Stimulated activated naive CD8-positive, alpha-beta T cell treated with anti-CD3 and anti-CD28 coated beads, Interleukin-15, Interleukin-2, amounts not matched to agents 100 U/mL and 50 U/mL, for 24 hours (primary cell): ENCODE measurements around the gene NOXRED1.

Experiments used
- ATAC-seq: fragments of 150-1000 bp; cut with Tn5 transposase; one replicate; pipeline ENCODE4 v1.10.0; 2021
- DNase-seq: peaks from one replicate; pipeline ENCODE4 v3.0.0; 2021

The NOXRED1 gene

DNA sequence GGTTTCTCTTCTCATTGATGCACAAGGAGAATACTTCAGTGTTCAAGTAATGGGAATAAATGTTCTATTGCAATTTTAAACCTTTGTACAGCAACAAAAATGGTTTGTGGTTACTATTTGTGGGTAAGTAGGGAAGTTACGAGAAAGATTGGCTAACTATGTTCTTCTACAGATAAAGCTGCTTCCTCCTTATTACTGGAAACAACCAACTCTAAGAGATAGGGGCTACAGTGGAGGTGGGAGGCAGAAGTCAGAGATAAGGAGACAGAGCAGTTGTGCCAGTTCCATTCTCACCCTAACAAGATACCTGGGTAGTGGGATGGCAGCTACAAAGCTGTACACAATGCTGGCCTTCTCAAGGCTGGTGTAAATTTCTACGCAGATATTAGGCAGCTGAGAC, 16.2 kb downstream of the NOXRED1 start:
- ATAC-seq (peak; percentile 23), DNase-seq (no peak)

DNA sequence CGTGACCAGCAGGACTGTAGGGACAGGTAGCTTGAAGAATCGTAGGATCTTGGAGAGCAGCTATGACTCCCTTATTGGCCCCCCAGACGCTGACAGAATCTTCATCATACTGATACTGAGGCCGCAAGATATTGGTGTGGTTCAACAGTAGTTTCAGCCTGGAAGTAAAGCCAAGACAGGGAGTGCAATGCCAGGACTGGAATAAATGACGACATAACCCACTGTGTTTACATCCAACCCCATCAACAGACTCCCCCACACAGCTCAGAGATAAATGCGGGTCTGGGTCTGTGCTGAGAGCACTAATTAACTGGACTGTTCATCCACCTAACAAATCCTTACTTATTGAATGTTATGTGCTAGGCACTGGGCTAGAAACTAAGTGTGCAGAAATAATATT, 16.6 kb downstream of the NOXRED1 start:
- no peak for DNase-seq
- ATAC-seq = peak; percentile 36

DNA sequence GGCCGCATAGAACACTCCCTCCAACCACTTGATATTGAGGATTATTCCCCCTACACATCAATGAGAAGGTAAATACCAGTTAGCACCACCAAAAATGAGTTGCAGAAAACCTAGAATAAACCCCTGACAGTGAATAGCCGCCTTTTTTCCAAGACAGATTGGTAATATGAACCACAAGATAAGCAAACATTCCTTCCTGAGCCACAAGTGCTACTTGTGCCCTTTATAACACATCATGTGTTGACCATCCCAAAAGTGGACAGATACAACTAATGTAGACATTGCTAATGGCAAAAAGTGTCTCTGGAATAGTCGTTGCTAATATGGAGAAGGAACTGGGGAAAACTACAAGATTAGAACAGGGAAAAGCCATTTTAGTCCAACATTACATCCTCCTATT, 17.2 kb downstream of the NOXRED1 start:
- DNase-seq (no peak), ATAC-seq (no peak)

DNA sequence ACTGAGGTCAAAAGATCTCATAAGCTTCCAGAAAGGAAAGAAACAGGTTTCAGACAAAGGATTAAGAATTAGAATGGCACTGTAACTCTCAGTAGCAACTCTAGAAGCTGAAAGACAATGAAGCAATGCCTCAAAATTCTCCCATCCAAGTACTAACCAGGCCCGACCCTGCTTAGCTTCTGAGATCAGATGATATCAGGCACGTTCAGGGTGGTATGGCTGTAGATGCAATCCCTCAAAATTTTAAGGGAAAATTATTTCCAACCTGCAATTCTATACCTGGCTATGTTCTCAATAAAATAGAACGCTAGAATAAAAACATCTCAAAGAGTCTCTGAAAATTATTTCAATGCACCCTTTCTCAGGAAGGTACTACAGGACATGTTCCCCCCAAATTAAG, 19.6 kb downstream of the NOXRED1 start:
- DNase-seq = no peak
- ATAC-seq = no peak

DNA sequence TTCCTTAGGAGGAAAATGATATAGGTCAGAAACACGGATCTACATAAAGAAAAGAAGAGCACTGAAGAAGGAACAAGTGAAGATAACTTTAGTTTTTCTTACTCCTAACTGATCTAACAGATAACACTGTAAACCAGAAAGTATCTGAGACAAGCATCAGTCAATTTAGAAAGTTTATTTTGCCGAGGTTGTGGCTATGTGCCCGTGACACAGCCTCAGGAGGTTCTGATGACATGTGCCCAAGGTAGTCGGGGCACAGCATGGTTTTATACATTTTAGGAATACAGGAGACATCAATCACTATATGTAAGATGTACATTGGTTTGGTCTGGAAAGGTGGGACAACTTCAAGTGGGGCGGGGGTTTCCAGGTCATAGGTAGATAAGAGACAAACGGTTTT, 23.1 kb downstream of the NOXRED1 start:
- ATAC-seq (no peak), DNase-seq (no peak)

DNA sequence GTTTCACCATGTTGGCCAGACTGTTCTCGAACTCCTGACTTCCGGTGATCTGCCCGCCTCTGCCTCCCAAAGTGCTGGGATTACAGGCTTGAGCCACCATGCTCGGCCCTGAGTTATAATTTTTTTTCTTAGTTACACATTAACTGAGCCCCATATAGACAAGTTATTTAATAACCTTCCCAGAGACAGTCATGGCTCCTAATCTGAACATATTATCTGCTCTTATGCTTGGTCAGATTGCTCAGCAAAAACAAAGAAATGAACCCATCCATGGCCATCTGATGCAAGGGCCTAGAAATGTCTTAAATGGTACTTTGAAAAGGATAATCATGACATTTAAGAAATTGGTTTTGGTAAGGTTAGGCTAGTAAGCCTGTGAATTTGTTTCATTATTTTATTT, 33.1 kb downstream of the NOXRED1 start:
- ATAC-seq (no peak), DNase-seq (no peak)

DNA sequence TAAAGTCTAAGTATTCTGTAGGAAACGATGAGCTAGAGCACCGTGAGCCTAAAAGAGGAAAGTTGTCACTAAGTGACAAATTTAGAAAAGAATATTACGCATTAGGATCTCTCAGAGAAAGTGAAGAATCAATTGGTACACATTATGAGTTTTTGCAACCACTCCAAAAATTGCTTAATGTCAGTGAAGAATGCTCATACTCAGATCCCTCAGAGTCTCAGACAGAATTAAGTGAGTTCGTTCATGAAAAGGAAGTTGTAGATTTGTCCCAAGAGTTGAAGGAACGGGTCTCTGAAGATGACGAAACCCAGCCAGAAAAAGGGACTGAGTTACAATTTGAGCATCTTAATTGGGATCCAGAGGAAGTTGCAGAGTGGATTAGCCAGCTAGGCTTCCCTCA, 44.6 kb downstream of the NOXRED1 start:
- no peak for DNase-seq
- no peak for ATAC-seq

DNA sequence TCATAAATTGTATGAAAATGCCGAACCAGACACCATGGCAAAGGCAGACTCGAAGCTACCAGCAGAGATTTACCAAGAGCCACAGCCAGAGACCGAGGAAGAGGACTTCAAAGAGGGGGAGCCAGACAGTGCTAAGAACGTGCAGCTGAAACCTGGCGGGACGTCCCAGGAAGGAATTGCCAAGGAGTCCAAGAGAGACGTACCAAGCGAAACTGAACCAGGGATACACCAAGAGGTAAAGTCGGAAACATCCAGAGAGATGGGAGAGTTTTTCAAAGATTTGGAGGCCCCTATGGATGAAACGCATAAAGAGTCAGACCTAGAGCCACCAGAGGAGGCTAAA, 45.9 kb downstream of the NOXRED1 start:
- DNase-seq (no peak), ATAC-seq (no peak)

DNA sequence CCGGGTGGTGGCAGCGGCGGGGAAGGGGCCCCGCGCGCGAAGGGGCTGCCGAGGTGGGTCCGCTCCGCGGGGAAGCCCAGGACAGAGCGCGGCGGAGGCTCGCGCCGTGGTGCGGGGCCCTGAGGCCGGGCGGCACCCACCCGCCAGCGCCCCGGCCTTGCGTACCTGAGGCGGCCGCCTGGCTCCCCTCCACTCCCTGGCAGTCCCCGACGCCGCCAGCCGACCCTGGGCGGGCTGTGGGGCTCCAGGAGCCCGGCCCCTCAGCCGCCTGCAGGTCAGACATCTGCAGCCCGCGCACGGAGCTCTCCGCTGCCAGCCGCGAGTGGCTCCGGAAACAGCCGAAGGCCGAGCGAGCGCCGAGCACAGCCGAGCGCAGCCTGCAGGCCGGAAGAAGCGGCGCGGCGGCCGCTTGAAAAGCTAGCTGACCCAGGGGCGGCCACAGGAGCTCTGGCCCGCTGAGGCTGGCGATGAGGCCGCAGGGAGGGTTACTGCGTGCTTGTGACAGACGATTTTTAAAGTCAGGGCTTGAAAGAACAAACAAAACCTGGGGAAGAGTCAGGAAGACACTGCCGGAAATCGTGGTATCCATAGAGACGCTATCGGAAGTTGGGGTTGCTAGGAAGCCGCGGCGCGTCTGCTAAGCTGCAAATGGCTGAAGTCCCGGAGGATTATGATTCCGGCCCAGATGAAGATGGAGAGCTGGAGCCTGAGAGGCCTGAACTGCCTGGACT, 46.4 kb downstream of the NOXRED1 start, which contains the start of the genes SAMD15 and TMED8:
Gene SAMD15, plus strand, starts transcription at position 609 of the 731 bp plus-strand sequence. Its CDS starts 40 bp downstream, at position 649.
Gene TMED8, minus strand, starts transcription at position 324 of the 731 bp plus-strand sequence. Its CDS starts 41 bp downstream, at position 283.
- ATAC-seq = peak; percentile 96
- peak; percentile 86 for DNase-seq

DNA sequence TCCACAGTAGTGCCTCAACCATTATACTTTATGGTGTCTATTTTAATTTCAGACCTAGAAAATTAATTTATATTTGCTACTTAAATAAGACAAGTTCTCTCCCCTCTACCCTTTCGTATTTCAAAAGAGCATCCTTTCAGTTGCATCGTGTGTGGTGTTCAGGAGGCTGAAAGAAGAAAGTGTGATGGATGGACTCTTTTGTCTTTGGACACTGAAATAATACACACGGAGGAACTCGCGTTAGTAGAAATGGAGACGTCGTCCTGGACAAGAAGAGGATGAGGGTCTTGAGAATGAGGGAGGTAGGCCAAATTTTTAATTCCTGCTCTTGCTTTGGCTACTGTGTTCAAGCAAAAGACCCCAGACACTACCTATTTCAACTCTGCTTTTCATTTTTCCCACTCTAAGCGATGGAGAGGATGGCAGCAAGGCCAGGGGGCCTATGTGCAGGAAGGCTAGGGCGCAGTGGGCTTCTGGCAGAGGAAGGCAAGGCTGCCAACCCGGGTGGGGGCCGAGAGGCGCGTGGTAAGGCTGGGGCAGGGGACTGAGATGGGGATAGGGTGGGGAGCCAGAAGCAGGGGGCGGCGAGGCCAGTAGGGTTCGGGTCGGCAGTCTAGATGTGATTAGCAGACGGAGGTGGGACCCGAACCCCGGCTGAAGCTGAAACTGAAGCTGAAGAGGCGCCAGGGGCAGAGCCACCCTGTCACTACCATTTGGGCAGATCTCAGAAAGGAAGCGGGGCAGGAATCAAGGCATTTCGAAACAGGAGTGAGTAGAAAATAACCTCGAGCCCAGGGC, 47.2 kb downstream of the NOXRED1 start:
- peak; percentile 33 for ATAC-seq
- DNase-seq = peak; percentile 47

DNA sequence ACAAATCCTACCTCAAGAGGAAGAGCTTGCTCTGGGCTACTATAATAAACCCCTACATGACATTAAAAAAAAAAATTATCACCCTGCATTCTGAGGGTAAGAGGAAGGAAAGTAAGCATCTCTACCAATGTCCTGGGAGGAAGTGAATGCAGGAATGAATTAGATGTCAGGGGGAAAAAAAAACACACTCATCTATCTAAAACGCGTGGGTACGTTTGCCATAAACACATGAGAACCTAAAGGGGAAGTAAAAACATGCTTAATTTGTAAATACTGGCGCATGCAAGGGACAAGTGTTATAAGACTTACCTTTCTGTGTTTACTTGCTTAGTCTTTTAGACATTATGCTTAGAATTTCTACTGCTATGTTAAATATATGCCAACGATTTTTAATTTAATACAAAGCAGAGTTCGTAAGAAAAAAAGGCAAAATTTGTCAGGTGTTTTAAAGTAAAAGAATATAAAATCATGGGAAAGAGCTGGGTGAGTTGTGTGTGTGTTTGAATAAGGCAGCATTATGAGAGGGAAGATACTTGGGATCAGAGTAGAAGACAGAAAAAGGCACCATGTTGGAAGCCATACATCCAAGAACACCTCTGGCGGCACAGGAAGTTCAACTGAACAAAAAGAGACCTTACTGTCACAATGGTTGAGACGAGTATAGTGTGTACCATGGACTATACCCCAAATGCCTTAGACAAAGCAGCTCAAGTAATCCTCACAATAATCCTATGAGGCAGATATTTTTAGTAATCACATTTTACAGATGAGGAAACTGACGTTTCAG, 48.0 kb downstream of the NOXRED1 start:
- no peak for ATAC-seq
- DNase-seq = no peak

DNA sequence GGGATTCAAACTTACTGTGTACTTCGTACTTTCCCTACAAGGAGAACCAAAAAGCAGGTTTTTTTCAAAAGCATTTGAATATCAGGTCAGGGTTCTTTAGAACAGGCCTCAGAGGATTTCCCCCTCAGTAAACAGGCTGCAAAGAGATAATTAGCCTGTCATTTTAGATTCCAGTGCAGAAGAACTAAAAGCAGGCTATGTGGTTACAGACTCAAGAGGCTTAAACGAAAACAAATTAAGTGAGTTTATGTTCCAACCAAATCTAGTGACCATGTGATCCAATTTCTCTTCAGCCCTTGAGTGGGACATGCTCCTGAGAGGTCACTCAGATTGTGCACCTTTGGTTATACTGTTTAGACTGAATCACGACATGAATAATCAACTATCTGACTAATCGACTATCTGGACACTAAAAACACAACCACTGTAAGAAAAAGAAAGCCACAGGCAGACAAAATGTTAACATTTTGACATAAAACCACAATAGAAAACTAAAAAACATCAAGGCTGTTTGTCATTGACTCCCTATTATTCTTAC, 51.0 kb downstream of the NOXRED1 start:
- DNase-seq (no peak), ATAC-seq (peak; percentile 6)

DNA sequence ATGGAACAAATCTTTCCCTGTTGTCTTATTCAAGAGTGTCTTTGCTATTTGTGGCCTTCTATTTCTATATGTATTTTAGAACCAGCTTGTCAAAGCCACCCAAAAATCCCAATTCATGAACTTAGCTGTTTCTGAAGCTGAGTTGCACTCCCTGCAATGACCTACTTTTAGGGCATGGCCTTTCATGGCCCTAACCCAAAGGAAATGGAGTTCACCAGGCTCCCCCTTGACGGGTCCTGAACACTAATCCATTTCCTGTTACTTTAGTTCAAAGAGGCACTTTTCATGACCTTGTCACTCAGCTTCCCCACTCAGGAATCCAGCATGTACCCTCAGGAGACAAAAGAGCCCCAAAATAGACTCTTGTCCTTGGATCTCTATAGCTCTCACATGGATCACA, 54.0 kb downstream of the NOXRED1 start:
- ATAC-seq (no peak), DNase-seq (no peak)

DNA sequence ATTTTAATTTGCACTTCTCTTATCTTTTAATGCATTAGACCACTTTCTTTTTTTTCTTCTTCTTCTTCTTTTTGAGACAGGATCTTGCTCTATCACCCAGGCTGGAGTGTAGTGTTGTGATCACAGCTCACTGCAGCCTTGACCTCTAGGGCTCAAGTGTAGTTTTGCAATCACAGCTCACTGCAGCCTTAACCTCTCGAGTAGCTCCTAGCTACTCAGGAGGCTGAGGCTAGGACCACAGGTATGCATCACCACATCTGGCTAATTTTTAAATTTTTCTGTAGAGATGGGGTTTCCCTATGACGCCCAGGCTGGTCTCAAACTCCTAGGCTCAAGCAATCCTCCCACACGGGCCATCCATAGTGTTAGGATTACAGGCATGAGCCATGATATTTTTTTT, 59.2 kb downstream of the NOXRED1 start:
- DNase-seq (no peak), ATAC-seq (no peak)

DNA sequence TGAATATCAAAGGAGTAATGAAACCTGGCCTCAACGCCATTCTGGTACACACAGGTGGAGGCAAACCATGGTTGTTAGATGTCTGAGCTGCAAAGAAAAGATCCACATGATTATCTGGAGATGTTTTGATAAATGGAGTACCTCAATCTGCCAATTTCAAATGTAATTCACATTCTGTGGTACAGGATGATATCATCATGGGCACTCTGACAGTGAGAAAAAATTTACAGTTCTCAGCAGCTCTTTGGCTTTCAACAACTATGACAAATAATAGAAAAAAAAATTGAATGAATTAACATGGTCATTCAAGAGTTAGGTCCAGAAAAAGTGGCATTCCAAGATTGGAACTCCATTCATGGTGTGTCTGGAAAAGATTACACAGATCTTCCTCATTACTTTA, 63.7 kb downstream of the NOXRED1 start:
- ATAC-seq = no peak
- no peak for DNase-seq

DNA sequence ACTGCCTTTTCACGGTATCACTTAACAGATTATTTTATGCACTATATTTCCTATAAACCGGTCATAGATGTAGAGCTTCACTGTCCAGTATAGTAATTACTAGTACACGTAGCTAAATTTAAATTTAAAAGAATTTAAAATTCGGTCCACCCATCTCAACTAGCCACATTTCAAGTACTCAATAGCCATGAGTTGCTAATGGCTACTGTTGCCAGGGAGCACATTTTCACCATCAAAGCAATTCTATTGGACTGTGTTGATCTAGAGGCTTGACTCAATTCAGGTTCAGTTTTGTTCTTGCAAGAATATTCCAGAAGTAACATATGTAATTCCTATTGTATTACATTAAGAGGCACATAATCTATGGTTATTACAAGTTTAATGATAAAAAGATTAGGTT, 66.4 kb downstream of the NOXRED1 start:
- DNase-seq = no peak
- no peak for ATAC-seq

DNA sequence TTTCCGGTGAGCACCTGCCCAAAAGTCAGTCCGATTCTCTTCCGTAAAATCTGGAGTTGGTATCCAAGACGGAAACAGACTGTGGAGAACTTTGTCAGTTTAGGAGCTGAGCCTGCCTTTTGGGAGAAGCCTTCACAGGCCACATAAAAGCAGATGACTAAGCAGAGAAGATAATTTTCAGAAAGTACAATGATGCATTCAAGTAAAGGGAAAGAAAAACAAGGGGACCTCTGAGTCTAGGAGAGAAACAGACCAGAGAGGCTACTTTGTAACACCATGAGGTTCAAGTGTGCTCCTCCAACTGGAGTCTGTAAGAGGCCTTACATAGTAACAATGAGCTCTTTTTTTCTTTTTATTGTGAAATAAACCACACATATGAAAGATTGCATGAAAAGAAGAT, 67.5 kb downstream of the NOXRED1 start:
- DNase-seq (no peak), ATAC-seq (no peak)

DNA sequence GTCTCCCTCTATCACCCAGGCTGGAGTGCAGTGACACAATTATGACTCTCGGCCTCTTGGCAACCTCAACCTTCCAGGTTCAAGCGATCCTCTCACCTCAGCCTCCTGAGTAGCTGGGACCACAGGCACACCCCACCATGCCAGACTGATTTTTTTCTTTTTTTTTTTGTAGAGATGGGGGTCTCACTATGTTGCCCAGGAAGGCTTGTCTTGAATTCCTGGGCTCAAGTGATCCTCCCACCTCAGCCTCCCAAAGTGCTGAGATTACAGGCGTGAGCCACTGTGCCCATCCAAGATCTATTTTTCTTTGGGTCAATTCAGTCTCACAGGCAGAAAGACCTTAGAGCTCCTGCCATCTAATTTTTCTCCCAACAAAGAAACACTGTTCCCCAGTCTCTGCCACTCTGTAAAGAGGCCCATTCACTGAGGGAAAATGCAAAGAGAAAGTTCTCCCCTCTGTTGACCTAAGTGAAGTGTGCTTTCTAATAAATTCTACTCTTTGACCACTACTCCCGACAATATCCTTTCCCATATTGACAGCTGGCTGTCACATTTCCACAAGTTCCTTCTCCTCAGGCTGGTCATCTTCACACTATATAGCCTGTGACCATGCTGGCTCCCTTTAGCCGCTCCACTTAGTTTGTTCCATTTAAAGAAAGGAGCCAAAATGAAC, 69.7 kb downstream of the NOXRED1 start:
- DNase-seq = no peak

DNA sequence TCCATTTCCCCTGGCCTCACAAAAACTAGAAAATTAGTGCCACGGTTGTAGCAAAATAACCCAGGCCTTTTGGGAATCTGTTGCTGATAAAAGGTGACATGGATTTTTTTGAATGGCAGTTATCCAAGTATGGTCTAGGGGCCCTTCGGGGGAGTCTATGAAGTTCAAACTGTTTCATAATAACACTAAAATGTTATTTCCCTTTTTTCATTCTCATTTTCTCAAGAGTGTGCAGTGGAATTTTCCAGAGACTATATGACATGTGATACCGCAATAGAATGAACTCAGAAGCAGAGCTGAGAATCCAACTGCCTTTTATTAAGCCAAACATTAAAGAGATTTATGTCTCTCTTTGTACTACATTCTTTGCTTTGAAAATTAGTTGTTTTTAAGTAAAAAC, 75.6 kb downstream of the NOXRED1 start:
- no peak for DNase-seq

More for the DNA sequence above, 69.7 kb downstream of the NOXRED1 start:
- ATAC-seq = no peak

DNA sequence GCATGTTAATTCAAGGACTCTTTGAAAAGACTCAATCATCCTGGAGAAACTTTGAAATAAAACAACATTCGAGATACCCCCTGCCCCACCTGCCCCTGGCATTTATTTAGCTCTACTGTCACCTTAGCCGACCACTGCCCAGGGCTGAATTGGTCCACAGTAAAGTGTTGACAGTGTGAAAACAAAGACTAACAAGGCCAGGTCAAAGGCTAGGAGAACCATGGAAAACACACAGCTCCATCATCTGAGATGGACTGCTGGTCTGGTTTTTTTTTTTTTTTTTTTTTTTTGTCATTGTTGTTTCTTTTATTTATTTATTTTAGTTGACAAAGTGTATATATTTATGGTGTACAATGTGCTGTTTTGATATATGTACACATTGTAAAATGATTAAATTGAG, 76.8 kb downstream of the NOXRED1 start:
- no peak for DNase-seq
- no peak for ATAC-seq

More for the DNA sequence above, 75.6 kb downstream of the NOXRED1 start:
- ATAC-seq = no peak

DNA sequence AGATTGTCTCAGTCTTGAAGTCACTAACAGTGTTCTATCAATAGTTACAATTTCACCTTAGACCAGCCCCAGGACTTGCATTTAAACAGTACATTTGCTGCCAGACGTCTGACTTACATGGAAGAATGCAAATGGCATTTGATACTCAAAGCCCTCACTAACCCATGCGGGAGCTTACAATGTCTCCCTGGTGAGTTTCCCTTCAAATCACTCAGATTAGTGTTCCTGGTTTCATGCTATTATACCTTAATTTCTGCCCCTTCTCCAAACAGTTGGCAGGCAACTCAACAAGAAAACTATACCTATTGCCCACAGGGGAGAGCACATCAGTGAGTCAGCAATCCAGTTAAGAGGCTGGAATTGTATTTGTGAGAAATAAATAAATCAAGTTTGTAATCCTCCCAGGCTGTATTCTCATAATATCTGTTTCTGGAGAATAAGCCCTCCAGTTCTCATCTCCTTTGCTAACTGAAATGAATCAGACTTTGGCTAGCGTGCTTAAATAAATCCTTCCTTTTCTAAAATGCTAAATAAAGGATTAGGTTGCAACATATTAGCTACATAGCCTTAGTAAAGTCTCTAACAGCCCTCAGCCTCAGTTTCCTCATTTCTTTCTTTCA, 78.8 kb downstream of the NOXRED1 start:
- ATAC-seq = no peak
- DNase-seq = no peak
